Large intestine (tissue), 3 donors: ENCODE data around the gene TMEM218. TPM values are rescaled to one million over a fixed set of nuclear protein-coding genes. Genes with fewer than 3 reads are reported as not detected.

ENCODE experiments used
- DNase-seq, 2 donors: peaks; one replicate each; pipeline versions ENCODE4 v3.0.0 to v3.0.0-alpha.2; 2013
- H3K27ac ChIP-seq: one replicate; pipeline ENCODE4 v1.5.1; 2013; ENCODE audit warnings: low read length
- H3K27me3 ChIP-seq: 2 replicates; pipeline ENCODE4 v1.6.1; 2013; ENCODE audit warnings: low read length; ENCODE audit not compliant: control insufficient read depth, insufficient read depth
- H3K36me3 ChIP-seq: 2 replicates; pipeline ENCODE4 v1.6.1; 2013; ENCODE audit warnings: low read length; ENCODE audit not compliant: control insufficient read depth, insufficient read depth
- H3K4me1 ChIP-seq: one replicate; pipeline ENCODE4 v1.6.1; 2013; ENCODE audit warnings: low read length; ENCODE audit not compliant: control insufficient read depth, insufficient read depth
- H3K4me3 ChIP-seq: one replicate; pipeline ENCODE4 v1.5.1; 2013; ENCODE audit warnings: low read length
- H3K9me3 ChIP-seq: one replicate; pipeline ENCODE4 v1.6.1; 2013; ENCODE audit warnings: mild to moderate bottlenecking, low read depth, low read length, moderate library complexity; ENCODE audit not compliant: control insufficient read depth
- whole genome bisulfite sequencing: methylation state at CpG from one replicate; pipeline ENCODE4 v1.1.5; 2013; ENCODE audit warnings: low lambda C conversion rate; ENCODE audit not compliant: insufficient coverage; 5-methylcytosine and 5-hydroxymethylcytosine counted together
- polyA plus RNA-seq: library from polyadenylated mRNA; unstranded; fragments of 120-200 nt; gene quantifications from one replicate; pipeline ENCODE4 v1.2.1, GENCODE V29; 2013

TMEM218 gene
- polyA plus RNA-seq, 1 donor: 29.1 TPM

DNA sequence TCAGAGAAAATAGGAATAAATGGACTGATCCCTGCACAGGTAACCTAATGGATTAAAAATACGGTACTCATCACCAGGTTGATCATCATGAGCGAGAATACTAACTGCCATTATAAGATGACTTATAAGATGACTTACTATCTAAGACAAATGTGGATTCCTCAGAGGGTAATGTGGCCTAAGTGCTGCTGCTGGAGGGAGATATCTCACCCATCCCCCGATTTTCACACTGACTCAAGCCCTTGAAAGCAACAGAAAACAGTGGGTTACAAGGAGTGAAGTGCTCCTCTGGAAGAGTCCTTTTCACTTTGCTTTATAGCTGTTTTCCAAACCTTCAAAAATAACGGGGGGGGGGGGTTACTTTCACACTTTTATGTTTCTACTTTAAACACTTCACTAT lies 920 bp downstream of the TMEM218 start:
- Histone ChIP-seq H3K36me3 (no peaks in the 10 kb centered on the region), H3K27ac (peak overlapping the region; percentile 75), H3K27me3 (no peaks in the 10 kb centered on the region), H3K4me1 (peaks cover 7% of the 10 kb centered on the region), H3K9me3 (no peaks in the 10 kb centered on the region), H3K4me3 (peak overlapping the region; percentile 73)
- no peak for DNase-seq
- WGBS: no CpG with 5 or more reads among the region's 4 CpGs

DNA sequence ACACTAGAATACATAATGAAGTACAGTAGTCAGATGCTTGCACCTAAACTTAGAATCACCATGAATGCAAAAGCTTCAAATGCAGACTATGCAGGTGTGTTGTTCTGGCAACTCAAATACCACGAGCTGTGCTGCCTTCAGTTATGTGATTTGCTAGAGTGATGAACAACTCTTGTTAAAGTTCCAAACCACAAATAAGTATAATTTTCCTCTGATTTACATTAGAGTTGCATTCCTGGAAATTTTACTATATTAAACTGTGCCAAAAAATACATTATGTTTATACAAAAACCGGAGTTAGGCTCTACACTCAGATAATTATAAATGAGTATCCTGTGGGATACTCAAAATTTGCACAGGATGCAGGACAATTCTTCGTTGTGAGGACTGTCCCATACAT lies 3.0 kb downstream of the TMEM218 start:
- no peak for DNase-seq
- H3K4me1 ChIP-seq: peaks cover 7% of the 10 kb centered on the region
- no peak overlapping the region for H3K4me3 ChIP-seq
- no peak overlapping the region for H3K27ac ChIP-seq
- no peaks in the 10 kb centered on the region for H3K9me3 ChIP-seq
- H3K36me3 ChIP-seq: no peaks in the 10 kb centered on the region
- no peaks in the 10 kb centered on the region for H3K27me3 ChIP-seq
- no CpG with 5 or more reads among the region's 3 CpGs for WGBS

DNA sequence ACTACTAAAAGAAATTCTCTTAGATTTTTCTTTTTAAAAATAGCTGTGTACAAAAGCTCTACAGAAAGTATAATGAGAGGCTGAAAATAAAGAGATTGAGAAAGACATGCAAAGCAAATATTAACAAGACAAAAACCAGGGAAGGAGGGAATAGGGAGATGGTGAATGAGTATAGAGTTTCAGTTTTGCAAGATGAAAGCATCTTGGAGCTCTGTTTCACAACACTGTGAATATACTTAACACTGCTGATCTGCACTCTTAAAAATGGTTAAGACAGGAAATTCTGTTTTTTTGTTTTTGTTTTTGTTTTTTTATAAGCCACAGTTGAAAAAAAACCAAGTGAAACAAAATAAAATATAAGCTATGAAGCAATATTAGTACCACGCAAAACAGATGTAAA lies 5.5 kb downstream of the TMEM218 start:
- no peaks in the 10 kb centered on the region for H3K9me3 ChIP-seq
- peaks cover 3% of the 10 kb centered on the region for H3K36me3 ChIP-seq
- WGBS: 100% methylated on average over 1 of the region's 1 CpG
- peaks cover 4% of the 10 kb centered on the region for H3K4me1 ChIP-seq
- no peak overlapping the region for H3K27ac ChIP-seq
- H3K4me3 ChIP-seq: no peak overlapping the region
- H3K27me3 ChIP-seq: no peaks in the 10 kb centered on the region
- DNase-seq: no peak

DNA sequence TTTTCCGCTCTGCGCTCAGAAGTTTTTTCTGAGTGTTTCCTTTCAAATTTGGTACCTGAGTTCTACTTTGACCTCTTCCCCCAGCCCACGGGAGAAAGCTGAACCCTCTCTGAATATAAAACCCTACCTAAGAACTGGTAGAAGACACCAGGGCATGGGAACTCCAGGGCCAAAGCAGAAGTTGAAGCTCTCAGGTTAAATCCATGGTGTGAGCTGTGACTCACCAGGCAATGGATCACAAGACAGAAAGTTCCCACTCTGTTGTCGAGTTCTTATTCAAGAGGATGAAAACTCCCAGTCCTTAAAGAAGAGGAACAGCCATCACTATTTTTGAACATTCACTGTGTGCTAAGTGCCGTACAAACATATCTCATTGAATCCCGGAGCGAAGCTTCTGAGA lies 8.9 kb downstream of the TMEM218 start:
- no peak for DNase-seq
- Histone ChIP-seq H3K4me3 (no peak overlapping the region), H3K4me1 (no peaks in the 10 kb centered on the region), H3K27me3 (no peaks in the 10 kb centered on the region), H3K9me3 (no peaks in the 10 kb centered on the region), H3K27ac (no peak overlapping the region), H3K36me3 (peaks cover 29% of the 10 kb centered on the region)
- WGBS: no CpG with 5 or more reads among the region's 7 CpGs

DNA sequence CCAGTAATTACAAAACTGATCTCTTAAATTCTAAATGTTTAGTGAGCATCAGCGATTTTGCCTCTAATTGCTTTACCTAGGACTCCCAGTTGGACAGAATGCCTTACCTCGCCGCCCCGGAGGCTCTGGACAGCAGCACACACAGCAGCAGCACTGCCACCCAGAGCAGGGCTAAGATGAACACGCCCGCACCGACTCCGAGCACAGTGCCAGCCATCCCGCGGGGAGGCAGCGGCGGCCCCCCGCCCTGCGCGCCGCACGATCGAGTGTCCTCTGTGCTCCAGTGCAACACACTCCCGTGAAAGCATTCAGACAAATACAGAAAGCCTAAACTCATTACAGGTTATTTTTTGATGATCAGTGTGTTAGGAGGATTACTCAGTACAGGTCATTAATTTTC lies 9.4 kb downstream of the TMEM218 start:
- peaks cover 33% of the 10 kb centered on the region for H3K36me3 ChIP-seq
- H3K4me3 ChIP-seq: no peak overlapping the region
- no peaks in the 10 kb centered on the region for H3K27me3 ChIP-seq
- peak overlapping the region; percentile 31 for H3K27ac ChIP-seq
- no peaks in the 10 kb centered on the region for H3K9me3 ChIP-seq
- no CpG with 5 or more reads among the region's 19 CpGs for WGBS
- no peak for DNase-seq
- no peaks in the 10 kb centered on the region for H3K4me1 ChIP-seq

DNA sequence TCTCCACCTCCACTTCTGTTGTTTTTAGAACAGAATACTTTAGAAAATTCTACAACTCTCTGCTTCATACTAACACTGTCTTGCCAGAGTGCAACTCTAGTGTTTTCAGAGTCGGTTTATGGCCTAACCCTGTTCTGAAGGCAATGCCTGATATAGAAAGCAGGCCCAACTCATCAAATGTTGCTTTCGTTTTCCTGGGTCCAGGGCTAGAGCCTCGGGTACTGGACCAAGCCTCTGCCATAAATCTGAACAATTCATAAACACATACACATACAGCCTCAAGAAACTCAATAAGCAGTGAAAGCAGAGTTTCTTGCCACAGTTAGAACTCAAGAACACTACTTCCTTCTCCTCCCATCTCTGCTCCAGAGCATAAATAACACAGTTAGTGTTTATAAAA lies 9.8 kb downstream of the TMEM218 start:
- peaks cover 37% of the 10 kb centered on the region for H3K36me3 ChIP-seq
- DNase-seq: no peak
- no peaks in the 10 kb centered on the region for H3K27me3 ChIP-seq
- H3K4me1 ChIP-seq: no peaks in the 10 kb centered on the region
- peak overlapping the region; percentile 31 for H3K27ac ChIP-seq
- H3K4me3 ChIP-seq: no peak overlapping the region
- no CpG with 5 or more reads among the region's 3 CpGs for WGBS
- no peaks in the 10 kb centered on the region for H3K9me3 ChIP-seq

DNA sequence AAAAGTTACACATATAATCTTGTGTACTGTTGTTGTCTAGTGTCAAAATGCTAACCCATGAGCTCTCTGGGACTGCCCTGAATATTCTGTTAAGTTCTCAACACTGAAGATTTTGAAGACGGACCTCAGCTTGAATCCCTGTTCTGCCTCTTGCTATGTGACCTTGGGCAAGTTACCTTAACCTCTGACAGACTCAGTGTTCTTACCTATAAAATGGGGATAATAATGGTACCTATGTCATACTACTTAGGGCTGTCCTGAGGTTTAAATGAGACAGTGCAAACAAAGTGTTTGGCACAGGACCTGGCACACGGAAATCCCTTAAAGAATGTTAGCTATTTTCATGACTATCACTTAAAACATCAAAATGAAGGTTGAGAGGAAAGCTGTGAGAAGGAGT lies 11.3 kb downstream of the TMEM218 start:
- WGBS: no CpG with 5 or more reads among the region's 2 CpGs
- H3K36me3 ChIP-seq: peaks cover 48% of the 10 kb centered on the region

DNA sequence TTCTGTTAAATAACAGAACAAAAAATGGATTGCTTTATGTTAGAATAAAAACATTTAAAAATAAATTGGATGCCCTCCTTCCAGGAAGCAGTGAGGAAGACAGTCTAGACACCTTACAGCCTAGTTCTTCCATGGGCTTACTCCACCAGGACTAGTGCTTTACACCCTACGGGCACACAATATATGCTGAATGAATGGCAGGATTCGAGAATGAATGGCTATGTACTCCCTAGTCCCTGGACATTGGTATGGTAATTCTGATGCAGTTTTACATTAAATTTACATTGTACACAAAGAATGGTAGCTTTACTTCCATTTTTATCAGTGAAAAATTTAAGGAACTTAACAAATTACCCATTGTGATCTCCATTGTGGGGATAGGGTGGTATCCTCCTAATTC lies 16.7 kb downstream of the TMEM218 start:
- DNase-seq: no peak
- H3K27me3 ChIP-seq: no peaks in the 10 kb centered on the region
- peaks cover 8% of the 10 kb centered on the region for H3K4me1 ChIP-seq
- no peak overlapping the region for H3K4me3 ChIP-seq
- WGBS: no CpG with 5 or more reads among the region's 2 CpGs
- peaks cover 39% of the 10 kb centered on the region for H3K36me3 ChIP-seq
- H3K9me3 ChIP-seq: no peaks in the 10 kb centered on the region
- no peak overlapping the region for H3K27ac ChIP-seq

More for the DNA sequence above, 11.3 kb downstream of the TMEM218 start:
- Histone ChIP-seq H3K4me1 (no peaks in the 10 kb centered on the region), H3K4me3 (no peak overlapping the region), H3K9me3 (no peaks in the 10 kb centered on the region), H3K27ac (no peak overlapping the region), H3K27me3 (no peaks in the 10 kb centered on the region)
- DNase-seq: no peak

DNA sequence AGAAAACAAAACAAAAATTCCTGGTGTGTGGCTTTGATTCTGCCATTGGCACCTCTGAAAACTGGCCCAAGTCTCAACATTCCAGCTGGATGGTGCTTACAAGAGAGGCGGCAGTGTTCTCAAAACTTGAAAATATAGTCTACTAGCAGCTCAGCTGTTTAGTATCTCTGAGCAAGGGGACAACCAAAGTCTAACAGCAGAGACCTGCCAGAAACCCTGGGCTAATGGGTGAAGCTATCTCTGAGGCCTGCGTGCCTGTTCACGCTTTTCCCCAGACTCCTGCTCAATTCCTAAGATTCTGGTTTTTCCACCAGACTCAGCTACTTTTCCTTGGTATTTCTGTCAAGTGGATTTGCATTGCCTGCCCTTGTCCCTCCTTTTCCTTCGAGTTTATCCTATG lies 17.9 kb downstream of the TMEM218 start:
- no CpG with 5 or more reads among the region's 4 CpGs for WGBS
- Histone ChIP-seq H3K4me1 (peaks cover 8% of the 10 kb centered on the region), H3K27ac (no peak overlapping the region)

DNA sequence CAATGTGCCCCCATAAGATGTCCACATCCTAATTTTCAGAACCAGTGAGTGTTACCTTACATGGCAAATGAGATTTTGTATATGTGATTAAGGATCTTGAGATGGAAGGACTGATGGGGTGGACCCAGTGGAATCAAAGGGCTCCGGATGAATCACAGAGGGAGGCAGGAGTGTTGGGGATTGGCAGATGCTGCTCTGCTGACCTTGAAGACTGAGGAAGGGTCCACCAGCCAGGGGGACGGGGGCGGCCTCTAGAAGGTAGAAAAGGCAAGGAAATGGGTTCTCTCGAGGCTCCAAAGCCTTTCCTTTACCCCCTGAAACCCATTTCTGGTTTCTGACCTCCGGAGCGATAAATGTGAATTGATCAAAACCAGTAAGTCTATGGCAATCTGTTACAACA lies 18.8 kb downstream of the TMEM218 start:
- WGBS: no CpG with 5 or more reads among the region's 6 CpGs
- peaks cover 8% of the 10 kb centered on the region for H3K4me1 ChIP-seq
- no peaks in the 10 kb centered on the region for H3K9me3 ChIP-seq
- H3K36me3 ChIP-seq: peaks cover 30% of the 10 kb centered on the region
- no peaks in the 10 kb centered on the region for H3K27me3 ChIP-seq
- no peak for DNase-seq
- H3K4me3 ChIP-seq: no peak overlapping the region
- no peak overlapping the region for H3K27ac ChIP-seq

More for the DNA sequence above, 17.9 kb downstream of the TMEM218 start:
- no peak for DNase-seq
- no peak overlapping the region for H3K4me3 ChIP-seq
- no peaks in the 10 kb centered on the region for H3K27me3 ChIP-seq
- H3K36me3 ChIP-seq: peaks cover 32% of the 10 kb centered on the region
- no peaks in the 10 kb centered on the region for H3K9me3 ChIP-seq

DNA sequence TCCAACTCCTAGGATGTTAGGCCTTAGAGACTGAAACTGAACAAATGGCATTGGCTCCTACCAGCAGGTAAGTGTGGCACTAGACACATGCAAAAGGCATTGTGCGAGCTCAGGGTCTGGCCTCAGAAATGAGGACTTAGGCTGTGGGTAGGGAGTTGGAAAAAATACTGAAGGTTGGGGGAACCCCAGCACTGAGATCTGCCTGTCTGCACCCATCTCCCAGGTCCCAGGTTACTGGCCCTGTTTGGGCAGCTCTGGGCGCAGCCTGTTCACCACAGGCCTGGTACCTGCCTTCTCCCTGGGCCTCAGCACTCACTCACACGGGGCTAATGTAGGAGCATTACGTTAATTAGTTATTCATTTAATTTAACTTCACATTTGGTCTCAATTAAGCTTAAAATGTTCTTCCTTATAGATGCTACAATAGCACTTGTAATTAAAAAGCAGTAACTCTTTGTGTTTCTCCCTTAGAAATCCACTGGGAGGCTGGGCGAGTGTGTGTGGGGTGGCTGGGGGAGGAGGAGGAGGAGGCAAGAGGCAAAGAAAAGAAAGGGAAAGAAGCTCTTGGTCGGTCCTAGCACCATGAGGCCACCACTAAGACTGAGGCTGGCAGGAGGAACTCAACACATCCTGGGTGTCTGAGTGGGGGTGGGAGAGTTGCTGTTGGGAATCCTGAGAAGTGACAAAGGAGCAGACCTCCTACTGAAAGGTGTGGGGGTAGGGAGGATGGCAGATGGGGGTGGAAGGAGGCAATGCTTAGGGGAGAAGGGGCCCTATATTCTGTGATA lies 19.4 kb downstream of the TMEM218 start:
- no peak for DNase-seq
- 100% methylated on average over 1 of the region's 6 CpGs for WGBS
- Histone ChIP-seq H3K27me3 (no peaks in the 10 kb centered on the region), H3K4me1 (peaks cover 8% of the 10 kb centered on the region), H3K27ac (no peak overlapping the region), H3K4me3 (no peak overlapping the region), H3K9me3 (no peaks in the 10 kb centered on the region), H3K36me3 (peaks cover 27% of the 10 kb centered on the region)
